DND-41 (cell line): ENCODE results near the gene GGNBP2.

Experiments used
- CTCF ChIP-seq: IDR thresholded peaks from 2 replicates; pipeline ENCODE4 v1.5.1; 2012; ENCODE audit warnings: borderline replicate concordance, low read length, moderate library complexity, mild to moderate bottlenecking; ENCODE audit not compliant: poor library complexity, severe bottlenecking; ENCODE audit errors: extremely low read depth
- EZH2 ChIP-seq: IDR thresholded peaks from 3 replicates; pipeline ENCODE4 v1.6.1; 2012; ENCODE audit warnings: borderline replicate concordance, low read depth, mild to moderate bottlenecking, moderate library complexity, low read length, inconsistent platforms; ENCODE audit not compliant: severe bottlenecking

- TF ChIP-seq CTCF (no peak), EZH2 (no peak)
Measured at GRCh38 chr17:36590082-36590481, 45.4 kb downstream of the GGNBP2 start.
